BE2C (cell line): ENCODE data around the gene ACTRT3.
A peak's percentile ranks its signal among the peaks of the same experiment; 100 is the strongest.

Experiments used
- DNase-seq: peaks from one replicate; pipeline ENCODE4 v3.0.0-alpha.2; 2020
- H3K27me3 ChIP-seq: fragments of 250-450 bp; sonication (Bioruptor Pico); 2 replicates; pipeline ENCODE4 v1.5.1; 2020; ENCODE audit warnings: mild to moderate bottlenecking
- H3K36me3 ChIP-seq: fragments of 250-450 bp; sonication (Bioruptor Pico); 2 replicates; pipeline ENCODE4 v1.5.1; 2020; ENCODE audit warnings: mild to moderate bottlenecking
- H3K4me1 ChIP-seq: fragments of 250-450 bp; sonication (Bioruptor Pico); 2 replicates; pipeline ENCODE4 v1.5.1; 2020
- H3K4me3 ChIP-seq: 2 replicates; pipeline ENCODE4 v1.5.1; 2011; ENCODE audit warnings: low read depth, low read length
- H3K9me3 ChIP-seq: fragments of 250-450 bp; sonication (Bioruptor Pico); 2 replicates; pipeline ENCODE4 v1.5.1; 2020
- TF ChIP-seq, protein P1 (sequence below): IDR thresholded peaks from 2 replicates; pipeline ENCODE4 v1.5.1; 2012; ENCODE audit warnings: mild to moderate bottlenecking, low read depth, low read length

The ACTRT3 gene

GRCh38 chr3:169754711-169755110 is 14.7 kb downstream of the ACTRT3 start:
- H3K36me3 ChIP-seq: no peaks in the 10 kb centered on the region
- H3K27me3 ChIP-seq: peaks cover 36% of the 10 kb centered on the region
- TF ChIP-seq, protein P1, sequence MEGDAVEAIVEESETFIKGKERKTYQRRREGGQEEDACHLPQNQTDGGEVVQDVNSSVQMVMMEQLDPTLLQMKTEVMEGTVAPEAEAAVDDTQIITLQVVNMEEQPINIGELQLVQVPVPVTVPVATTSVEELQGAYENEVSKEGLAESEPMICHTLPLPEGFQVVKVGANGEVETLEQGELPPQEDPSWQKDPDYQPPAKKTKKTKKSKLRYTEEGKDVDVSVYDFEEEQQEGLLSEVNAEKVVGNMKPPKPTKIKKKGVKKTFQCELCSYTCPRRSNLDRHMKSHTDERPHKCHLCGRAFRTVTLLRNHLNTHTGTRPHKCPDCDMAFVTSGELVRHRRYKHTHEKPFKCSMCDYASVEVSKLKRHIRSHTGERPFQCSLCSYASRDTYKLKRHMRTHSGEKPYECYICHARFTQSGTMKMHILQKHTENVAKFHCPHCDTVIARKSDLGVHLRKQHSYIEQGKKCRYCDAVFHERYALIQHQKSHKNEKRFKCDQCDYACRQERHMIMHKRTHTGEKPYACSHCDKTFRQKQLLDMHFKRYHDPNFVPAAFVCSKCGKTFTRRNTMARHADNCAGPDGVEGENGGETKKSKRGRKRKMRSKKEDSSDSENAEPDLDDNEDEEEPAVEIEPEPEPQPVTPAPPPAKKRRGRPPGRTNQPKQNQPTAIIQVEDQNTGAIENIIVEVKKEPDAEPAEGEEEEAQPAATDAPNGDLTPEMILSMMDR: no peak
- no peaks in the 10 kb centered on the region for H3K9me3 ChIP-seq
- no peak for DNase-seq
- H3K4me1 ChIP-seq: no peaks in the 10 kb centered on the region
- H3K4me3 ChIP-seq: no peak overlapping the region

DNA sequence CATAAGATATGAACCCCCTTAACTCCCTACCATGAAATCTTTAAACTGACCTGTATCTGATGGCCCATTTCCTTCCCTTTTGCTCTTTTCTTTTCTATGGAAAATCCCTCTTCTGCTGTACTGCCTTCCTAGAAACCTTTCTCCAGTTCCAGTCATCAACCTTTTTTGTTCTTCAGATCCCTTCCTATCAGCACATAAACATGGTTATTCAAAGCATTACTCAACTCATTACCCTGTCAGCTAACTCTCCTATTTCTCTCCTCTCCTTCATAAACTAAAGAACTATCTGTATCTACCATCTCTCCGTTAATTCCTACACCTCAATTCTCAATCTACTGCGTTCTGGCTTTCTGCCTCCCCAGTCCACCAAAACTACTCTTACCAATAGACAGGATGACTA is 17.5 kb downstream of the ACTRT3 start:
- Histone ChIP-seq H3K36me3 (no peaks in the 10 kb centered on the region), H3K9me3 (no peaks in the 10 kb centered on the region), H3K4me1 (no peaks in the 10 kb centered on the region), H3K27me3 (peaks cover 58% of the 10 kb centered on the region), H3K4me3 (no peak overlapping the region)
- TF ChIP-seq, protein P1: no peak
- no peak for DNase-seq

DNA sequence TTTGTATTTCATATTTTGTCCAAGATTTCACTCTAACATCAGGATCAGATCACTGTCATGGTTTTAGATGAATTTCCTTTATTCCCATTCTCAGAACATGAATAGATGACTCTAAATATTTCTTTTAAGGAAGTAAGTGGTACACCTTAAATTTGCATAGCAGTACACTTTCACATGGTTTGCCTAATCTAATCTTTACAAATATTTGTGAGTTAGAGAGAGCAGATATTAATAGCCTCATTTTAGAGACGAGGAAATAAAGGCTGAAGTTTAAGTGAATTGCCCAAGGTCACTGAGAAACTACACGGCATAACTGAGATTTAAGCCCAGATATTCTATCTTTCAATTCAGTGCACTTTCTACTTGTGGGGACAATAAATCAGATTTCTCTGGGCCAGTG is 18.7 kb downstream of the ACTRT3 start:
- Histone ChIP-seq H3K4me3 (no peak overlapping the region), H3K9me3 (no peaks in the 10 kb centered on the region), H3K4me1 (no peaks in the 10 kb centered on the region), H3K36me3 (no peaks in the 10 kb centered on the region), H3K27me3 (peaks cover 71% of the 10 kb centered on the region)
- TF ChIP-seq, protein P1: no peak
- DNase-seq: no peak

DNA sequence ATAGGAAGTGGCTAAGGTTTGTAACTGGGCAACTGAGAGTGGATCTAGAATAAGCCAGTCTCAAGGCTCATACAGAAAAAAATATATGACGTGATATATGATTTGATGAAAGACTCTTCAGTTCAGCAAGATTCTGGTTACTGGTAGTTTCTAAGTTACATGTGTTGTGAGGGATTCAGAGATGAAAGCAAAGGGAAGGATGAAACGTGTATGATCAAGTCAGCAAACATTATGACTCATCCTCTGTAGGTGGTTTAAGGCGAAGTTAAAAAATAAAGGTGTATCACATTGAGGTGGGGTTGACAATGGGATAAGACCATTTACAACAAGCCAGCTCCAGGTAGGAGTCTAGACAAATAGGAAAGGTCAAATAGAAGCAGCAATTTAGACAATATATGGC is 20.7 kb downstream of the ACTRT3 start:
- DNase-seq: no peak
- Histone ChIP-seq H3K4me1 (no peaks in the 10 kb centered on the region), H3K4me3 (no peak overlapping the region), H3K9me3 (no peaks in the 10 kb centered on the region), H3K36me3 (no peaks in the 10 kb centered on the region), H3K27me3 (peaks cover 68% of the 10 kb centered on the region)
- TF ChIP-seq, protein P1: no peak

- TF ChIP-seq, protein P1: no peak
- Histone ChIP-seq H3K4me3 (no peak overlapping the region), H3K27me3 (peaks cover 63% of the 10 kb centered on the region), H3K36me3 (no peaks in the 10 kb centered on the region), H3K9me3 (no peaks in the 10 kb centered on the region), H3K4me1 (no peaks in the 10 kb centered on the region)
- no peak for DNase-seq
Measured at GRCh38 chr3:169746924-169747323, 22.4 kb downstream of the ACTRT3 start.

GRCh38 chr3:169744366-169745054 is 24.9 kb downstream of the ACTRT3 start:
- Histone ChIP-seq H3K4me1 (no peaks in the 10 kb centered on the region), H3K36me3 (no peaks in the 10 kb centered on the region), H3K27me3 (peaks cover 42% of the 10 kb centered on the region), H3K4me3 (no peak overlapping the region), H3K9me3 (no peaks in the 10 kb centered on the region)
- TF ChIP-seq, protein P1: peak; percentile 42
- DNase-seq: no peak
